ENCODE data around the gene OSTF1.

- TF ChIP-seq RELA (IDR thresholded peaks at IDR 0.05; ENCODE audit: borderline replicate concordance, partially characterized antibody), result no peak
- no peak for TF ChIP-seq CTCF (IDR thresholded peaks at IDR 0.05 in 2 of 3, conservative IDR thresholded peaks at IDR 0.05 in 1 of 3; ENCODE audit: control insufficient read depth in 2 of 3, extremely low read depth in 1 of 3, insufficient read depth in 1 of 3, low read depth in 3 of 3, low read length in 3 of 3)
- TF ChIP-seq POLR2A (IDR thresholded peaks at IDR 0.05; ENCODE audit: low read depth, low read length), result no peak
- no peak for TF ChIP-seq CEBPB (IDR thresholded peaks at IDR 0.05; ENCODE audit: borderline replicate concordance in 1 of 2, low read depth in 2 of 2, low read length in 2 of 2)
- TF ChIP-seq REST (IDR thresholded peaks at IDR 0.05; ENCODE audit: low read depth, low read length), result no peak
- no peak for TF ChIP-seq JUND (IDR thresholded peaks at IDR 0.05; ENCODE audit: low read depth, low read length)
- TF ChIP-seq ETV6 (conservative IDR thresholded peaks at IDR 0.05 in 1 of 2, IDR thresholded peaks at IDR 0.05 in 1 of 2; ENCODE audit: borderline replicate concordance in 1 of 2, low read depth in 1 of 2), result no peak
- no peak for TF ChIP-seq ELK1 (IDR thresholded peaks at IDR 0.05; ENCODE audit: low read depth, low read length)
- no peak for TF ChIP-seq CBX3 (IDR thresholded peaks at IDR 0.05; ENCODE audit: borderline replicate concordance, low read depth)
- no peak for TF ChIP-seq NKRF (conservative IDR thresholded peaks at IDR 0.05)
- no peak for TF ChIP-seq POLR2AphosphoS5 (IDR thresholded peaks at IDR 0.05; ENCODE audit: low read length)
- TF ChIP-seq MXI1 (IDR thresholded peaks at IDR 0.05; ENCODE audit: low read depth, low read length), result no peak
- TF ChIP-seq RAD21 (IDR thresholded peaks at IDR 0.05; ENCODE audit: insufficient read depth, low read depth, low read length), result no peak
- no peak for TF ChIP-seq FOS (IDR thresholded peaks at IDR 0.05; ENCODE audit: borderline replicate concordance, extremely low read depth, insufficient read length)
Measured at GRCh38 chr9:75083188-75083970, 4.9 kb upstream of the OSTF1 start.

All from GM12878 (cell line).